Type B pancreatic cell (in vitro differentiated cells): ENCODE results near the gene TMX3. TPM values are rescaled to one million over a fixed set of nuclear protein-coding genes. Genes with fewer than 3 reads are reported as not detected.
A peak's percentile ranks its signal among the peaks of the same experiment; 100 is the strongest.

Experiments used
- DNase-seq: peaks from one replicate; pipeline ENCODE4 v3.0.0; 2021; ENCODE audit warnings: mixed read lengths; ENCODE audit not compliant: unreplicated experiment; ENCODE audit errors: extremely low spot score
- H3K27ac Mint-ChIP-seq: 2 replicates; pipeline ENCODE4 v1.8.0; 2021; ENCODE audit warnings: mild to moderate bottlenecking, mixed read lengths
- H3K27me3 Mint-ChIP-seq: 2 replicates; pipeline ENCODE4 v1.8.0; 2021; ENCODE audit warnings: mixed read lengths
- H3K36me3 Mint-ChIP-seq: 2 replicates; pipeline ENCODE4 v1.8.0; 2021; ENCODE audit warnings: mixed read lengths
- H3K4me1 Mint-ChIP-seq: one replicate; pipeline ENCODE4 v1.8.0; 2021; ENCODE audit warnings: mixed read lengths; ENCODE audit not compliant: unreplicated experiment
- H3K4me3 Mint-ChIP-seq: 2 replicates; pipeline ENCODE4 v1.8.0; 2021; ENCODE audit warnings: mild to moderate bottlenecking, mixed read lengths
- H3K9me3 Mint-ChIP-seq: 2 replicates; pipeline ENCODE4 v1.8.0; 2021; ENCODE audit warnings: mixed read lengths
- total RNA-seq: library from RNA; stranded (reverse); gene quantifications from 2 replicates; pipeline ENCODE4 v1.2.1, GENCODE V29; 2021; ENCODE audit warnings: low replicate concordance
- TF ChIP-seq, protein P1 (sequence below): fragments of 200-600 bp; sonication (generic); conservative IDR thresholded peaks from 2 replicates; pipeline ENCODE4 v1.5.0; 2021; ENCODE audit warnings: antibody characterized with exemption, mild to moderate bottlenecking

Gene TMX3
- total RNA-seq, 1 donor from 2014 or later = 42.0 TPM

DNA sequence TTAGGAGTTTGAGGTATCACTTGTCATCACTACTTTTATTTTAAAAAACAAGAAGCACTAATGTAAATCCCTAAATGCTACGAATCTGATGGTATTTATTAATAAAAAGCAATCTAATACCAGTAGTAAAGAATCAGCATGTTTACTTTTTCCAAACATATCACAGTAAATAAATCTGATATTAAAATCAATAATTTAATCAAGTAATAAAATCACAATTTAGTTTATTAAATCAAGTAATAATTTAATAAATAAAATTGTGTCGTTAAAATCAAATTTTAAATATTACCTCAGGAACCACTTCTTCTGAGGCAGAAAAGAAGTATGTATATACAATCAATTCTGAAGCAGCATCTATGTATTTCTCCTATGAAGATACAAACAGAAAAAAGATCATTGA is 18.0 kb downstream of the TMX3 start:
- DNase-seq = no peak

DNA sequence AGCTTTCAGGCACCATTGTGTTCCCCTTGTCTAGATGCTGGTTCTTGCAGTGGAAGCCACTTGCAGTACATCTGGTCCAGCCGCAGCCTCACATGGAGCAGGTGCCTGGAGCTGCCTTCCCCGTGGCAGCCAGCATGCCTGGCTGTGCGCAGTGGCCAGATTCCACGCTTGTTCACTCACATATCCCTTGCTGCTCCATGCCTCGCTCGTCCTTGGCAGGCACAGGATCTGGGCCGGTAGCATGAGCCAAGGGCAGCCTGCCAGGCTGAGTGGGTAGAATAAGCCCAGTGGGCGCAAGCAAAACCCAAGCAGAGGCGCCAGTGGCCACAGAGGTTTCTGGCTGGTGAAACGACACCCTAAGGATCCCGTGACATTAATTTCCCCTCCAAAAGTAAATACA is 20.6 kb downstream of the TMX3 start:
- no peak overlapping the region for H3K27ac Mint-ChIP-seq
- no peak overlapping the region for H3K4me3 Mint-ChIP-seq
- no peak for DNase-seq

More for the DNA sequence above, 18.0 kb downstream of the TMX3 start:
- Mint-ChIP-seq H3K27ac (no peak overlapping the region), H3K4me3 (no peak overlapping the region), H3K36me3 (peaks cover 21% of the 10 kb centered on the region), H3K9me3 (no peaks in the 10 kb centered on the region), H3K4me1 (no peaks in the 10 kb centered on the region), H3K27me3 (no peaks in the 10 kb centered on the region)
- TF ChIP-seq, protein P1, sequence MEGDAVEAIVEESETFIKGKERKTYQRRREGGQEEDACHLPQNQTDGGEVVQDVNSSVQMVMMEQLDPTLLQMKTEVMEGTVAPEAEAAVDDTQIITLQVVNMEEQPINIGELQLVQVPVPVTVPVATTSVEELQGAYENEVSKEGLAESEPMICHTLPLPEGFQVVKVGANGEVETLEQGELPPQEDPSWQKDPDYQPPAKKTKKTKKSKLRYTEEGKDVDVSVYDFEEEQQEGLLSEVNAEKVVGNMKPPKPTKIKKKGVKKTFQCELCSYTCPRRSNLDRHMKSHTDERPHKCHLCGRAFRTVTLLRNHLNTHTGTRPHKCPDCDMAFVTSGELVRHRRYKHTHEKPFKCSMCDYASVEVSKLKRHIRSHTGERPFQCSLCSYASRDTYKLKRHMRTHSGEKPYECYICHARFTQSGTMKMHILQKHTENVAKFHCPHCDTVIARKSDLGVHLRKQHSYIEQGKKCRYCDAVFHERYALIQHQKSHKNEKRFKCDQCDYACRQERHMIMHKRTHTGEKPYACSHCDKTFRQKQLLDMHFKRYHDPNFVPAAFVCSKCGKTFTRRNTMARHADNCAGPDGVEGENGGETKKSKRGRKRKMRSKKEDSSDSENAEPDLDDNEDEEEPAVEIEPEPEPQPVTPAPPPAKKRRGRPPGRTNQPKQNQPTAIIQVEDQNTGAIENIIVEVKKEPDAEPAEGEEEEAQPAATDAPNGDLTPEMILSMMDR = no peak

GRCh38 chr18:68693091-68693815 is 21.7 kb downstream of the TMX3 start:
- DNase-seq = no peak
- H3K4me3 Mint-ChIP-seq = no peak overlapping the region
- no peaks in the 10 kb centered on the region for H3K9me3 Mint-ChIP-seq
- no peaks in the 10 kb centered on the region for H3K4me1 Mint-ChIP-seq
- no peaks in the 10 kb centered on the region for H3K27me3 Mint-ChIP-seq
- no peak overlapping the region for H3K27ac Mint-ChIP-seq
- peaks cover 15% of the 10 kb centered on the region for H3K36me3 Mint-ChIP-seq
- TF ChIP-seq, protein P1 = no peak

More for the DNA sequence above, 20.6 kb downstream of the TMX3 start:
- peaks cover 19% of the 10 kb centered on the region for H3K36me3 Mint-ChIP-seq
- H3K27me3 Mint-ChIP-seq = no peaks in the 10 kb centered on the region
- TF ChIP-seq, protein P1 = no peak
- H3K4me1 Mint-ChIP-seq = no peaks in the 10 kb centered on the region
- no peaks in the 10 kb centered on the region for H3K9me3 Mint-ChIP-seq

- Mint-ChIP-seq H3K27me3 (no peaks in the 10 kb centered on the region), H3K36me3 (peaks cover 36% of the 10 kb centered on the region), H3K27ac (no peak overlapping the region), H3K4me1 (no peaks in the 10 kb centered on the region), H3K4me3 (no peak overlapping the region), H3K9me3 (no peaks in the 10 kb centered on the region)
- TF ChIP-seq, protein P1 = no peak
- no peak for DNase-seq
These were observed 35.4 kb downstream of the TMX3 start for GRCh38 chr18:68679528-68679927.

GRCh38 chr18:68676913-68677312 is 38.0 kb downstream of the TMX3 start:
- no peaks in the 10 kb centered on the region for H3K27me3 Mint-ChIP-seq
- no peaks in the 10 kb centered on the region for H3K9me3 Mint-ChIP-seq
- no peaks in the 10 kb centered on the region for H3K4me1 Mint-ChIP-seq
- H3K27ac Mint-ChIP-seq = no peak overlapping the region
- H3K36me3 Mint-ChIP-seq = peaks cover 32% of the 10 kb centered on the region
- TF ChIP-seq, protein P1 = peak; percentile 29
- no peak overlapping the region for H3K4me3 Mint-ChIP-seq
- DNase-seq = no peak
